LNCaP clone FGC (cell line): Measurements from ENCODE around the gene TTC39B.

Source experiments
- DNase-seq: peaks from one replicate; pipeline ENCODE4 v3.0.0-alpha.2; 2011; ENCODE audit warnings: low read depth
- H3K4me3 ChIP-seq: 2 replicates; pipeline ENCODE4 v1.5.1; 2011; ENCODE audit warnings: mild to moderate bottlenecking, low read depth, low read length, control low read depth
- TF ChIP-seq, protein P1 (sequence below): IDR thresholded peaks from 2 replicates; pipeline ENCODE4 v1.5.1; 2012; ENCODE audit warnings: mild to moderate bottlenecking; ENCODE audit not compliant: control insufficient read depth, insufficient read depth; ENCODE audit errors: extremely low read depth

The TTC39B gene

DNA sequence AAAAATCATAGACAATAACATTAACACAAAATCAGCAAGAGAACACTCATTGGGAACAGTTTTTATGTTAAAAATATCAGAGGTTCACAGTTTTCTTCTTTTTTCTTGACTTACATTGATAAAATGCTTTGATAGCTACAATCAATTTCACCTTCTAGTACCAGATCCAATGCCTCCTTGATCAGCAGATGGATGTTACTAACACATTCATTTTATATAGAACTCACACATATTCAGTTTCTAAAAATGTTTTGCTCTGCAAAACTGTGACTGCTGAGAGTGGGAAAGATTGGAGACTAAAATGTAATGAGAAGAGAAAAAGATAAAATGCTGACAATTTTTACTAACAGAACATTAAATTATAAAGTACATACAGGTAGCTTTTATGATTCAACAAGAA, 143.1 kb downstream of the TTC39B start:
- TF ChIP-seq, protein P1, sequence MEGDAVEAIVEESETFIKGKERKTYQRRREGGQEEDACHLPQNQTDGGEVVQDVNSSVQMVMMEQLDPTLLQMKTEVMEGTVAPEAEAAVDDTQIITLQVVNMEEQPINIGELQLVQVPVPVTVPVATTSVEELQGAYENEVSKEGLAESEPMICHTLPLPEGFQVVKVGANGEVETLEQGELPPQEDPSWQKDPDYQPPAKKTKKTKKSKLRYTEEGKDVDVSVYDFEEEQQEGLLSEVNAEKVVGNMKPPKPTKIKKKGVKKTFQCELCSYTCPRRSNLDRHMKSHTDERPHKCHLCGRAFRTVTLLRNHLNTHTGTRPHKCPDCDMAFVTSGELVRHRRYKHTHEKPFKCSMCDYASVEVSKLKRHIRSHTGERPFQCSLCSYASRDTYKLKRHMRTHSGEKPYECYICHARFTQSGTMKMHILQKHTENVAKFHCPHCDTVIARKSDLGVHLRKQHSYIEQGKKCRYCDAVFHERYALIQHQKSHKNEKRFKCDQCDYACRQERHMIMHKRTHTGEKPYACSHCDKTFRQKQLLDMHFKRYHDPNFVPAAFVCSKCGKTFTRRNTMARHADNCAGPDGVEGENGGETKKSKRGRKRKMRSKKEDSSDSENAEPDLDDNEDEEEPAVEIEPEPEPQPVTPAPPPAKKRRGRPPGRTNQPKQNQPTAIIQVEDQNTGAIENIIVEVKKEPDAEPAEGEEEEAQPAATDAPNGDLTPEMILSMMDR, result no peak
- no peak overlapping the region for H3K4me3 ChIP-seq
- no peak for DNase-seq

DNA sequence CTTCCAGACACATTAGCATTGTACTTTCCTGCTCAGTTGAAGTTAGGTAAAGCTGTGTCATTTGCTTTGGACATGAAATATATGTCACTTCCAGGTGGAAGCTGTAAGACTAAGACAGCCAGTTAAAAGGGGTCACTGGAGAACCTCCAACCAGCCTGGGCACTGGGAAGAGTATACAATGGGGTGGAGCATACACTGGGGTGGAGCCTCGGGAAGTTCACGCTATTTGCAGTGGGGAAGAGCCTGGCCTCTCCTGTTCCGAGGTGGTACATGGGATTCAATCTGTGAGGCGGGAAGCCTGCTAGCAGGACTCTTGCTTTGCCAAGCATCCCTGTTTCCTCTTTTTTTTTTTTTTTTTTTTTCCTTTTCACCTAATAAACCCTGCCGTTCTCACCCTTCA, 145.3 kb downstream of the TTC39B start:
- TF ChIP-seq, protein P1, result no peak
- no peak for DNase-seq
- no peak overlapping the region for H3K4me3 ChIP-seq

DNA sequence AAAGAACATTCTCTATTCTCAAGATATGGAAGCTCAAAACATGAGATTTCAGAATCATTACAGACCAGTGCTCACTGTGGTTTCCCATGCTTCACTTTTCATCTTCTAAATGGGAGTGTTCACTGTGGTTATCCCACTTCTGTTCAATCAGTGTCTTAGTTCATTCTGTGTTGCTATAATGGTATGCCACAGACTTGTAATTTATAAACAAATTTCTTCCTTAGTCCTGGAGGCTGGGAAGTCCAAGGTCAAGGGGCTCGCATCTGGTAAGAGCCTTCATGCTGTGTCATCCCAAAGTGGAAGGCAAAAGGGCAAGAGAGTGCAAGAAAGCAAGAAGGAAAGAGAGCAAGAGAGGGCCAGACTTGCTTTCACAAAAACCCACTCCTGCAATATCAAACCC, 146.3 kb downstream of the TTC39B start:
- H3K4me3 ChIP-seq, result no peak overlapping the region
- no peak for DNase-seq
- TF ChIP-seq, protein P1, result no peak

DNA sequence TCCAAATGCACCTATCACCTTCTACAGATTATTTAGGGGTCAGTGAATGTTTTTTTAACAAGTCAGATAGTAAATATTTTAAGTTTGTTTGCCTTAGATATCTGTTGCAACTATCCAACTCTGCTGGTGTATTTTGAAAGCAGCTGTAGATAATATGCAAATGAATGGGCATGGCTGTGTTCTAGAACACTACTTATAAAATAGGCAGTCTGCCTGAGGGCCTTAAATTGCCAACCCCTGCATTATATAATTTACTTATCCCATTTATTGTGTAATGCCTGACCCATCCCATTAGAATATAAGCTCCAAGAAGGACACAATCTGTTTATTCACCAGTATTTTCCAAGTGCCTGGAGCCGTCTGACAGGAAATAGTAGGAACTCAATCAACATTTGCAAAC, 149.0 kb downstream of the TTC39B start:
- TF ChIP-seq, protein P1, result no peak
- DNase-seq, result peak; percentile 21
- H3K4me3 ChIP-seq, result no peak overlapping the region

DNA sequence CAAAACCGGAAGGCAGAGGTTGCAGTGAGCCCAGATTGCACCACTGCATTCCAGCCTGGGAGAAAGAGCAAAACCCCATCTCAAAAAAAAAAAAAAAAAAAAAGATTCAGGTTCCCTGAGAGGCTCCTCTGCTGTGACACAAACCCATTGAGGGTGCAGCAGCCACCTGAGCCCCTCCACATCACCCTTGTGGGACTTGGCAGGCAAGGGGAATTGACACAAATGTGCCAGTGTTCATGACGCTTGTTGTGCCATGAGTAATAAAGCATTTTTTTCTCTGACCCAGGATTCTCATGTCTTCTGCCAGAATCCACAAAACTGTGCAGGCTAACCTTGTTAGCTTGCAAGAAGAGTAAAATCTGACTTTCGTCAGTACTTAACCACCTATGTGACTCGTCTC, 149.6 kb downstream of the TTC39B start:
- TF ChIP-seq, protein P1, result no peak
- no peak overlapping the region for H3K4me3 ChIP-seq
- no peak for DNase-seq

DNA sequence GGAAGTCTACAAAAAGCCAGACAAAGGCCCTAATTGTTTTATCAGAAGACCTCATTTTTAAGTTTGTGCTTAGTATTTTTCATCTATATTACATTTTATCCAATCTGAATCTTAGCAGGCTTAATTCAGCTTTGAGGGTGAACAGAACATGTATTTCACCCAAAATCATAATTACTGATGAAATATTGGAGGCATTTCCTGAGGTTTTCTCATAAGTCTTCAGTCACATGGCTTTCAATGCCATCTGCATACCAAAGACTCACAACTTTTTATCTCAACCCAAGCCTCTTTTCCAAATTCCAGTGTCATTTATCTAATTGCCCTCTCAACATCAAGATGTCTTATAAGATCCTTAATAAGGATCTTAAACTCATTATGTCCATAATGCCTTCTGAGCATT, 150.8 kb downstream of the TTC39B start:
- TF ChIP-seq, protein P1, result no peak
- H3K4me3 ChIP-seq, result no peak overlapping the region
- DNase-seq, result no peak

DNA sequence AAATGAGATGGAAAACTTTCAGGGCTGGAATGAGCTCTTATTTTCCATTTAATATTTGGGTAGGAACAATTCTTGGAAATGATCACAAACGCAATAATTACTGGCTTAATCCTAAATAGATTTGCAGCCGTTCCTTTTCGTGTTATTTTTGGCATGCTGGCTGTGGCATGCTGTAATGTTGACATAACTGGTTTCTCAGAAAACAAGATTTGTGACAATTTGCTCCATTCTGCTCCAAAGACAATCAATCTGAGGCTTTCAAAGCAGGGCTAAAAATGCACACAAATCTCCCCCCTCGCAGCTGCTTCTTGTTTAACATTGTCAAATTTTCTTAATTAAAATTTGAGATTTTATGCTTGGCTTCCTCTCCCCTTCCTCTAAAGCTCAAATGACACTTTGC, 151.2 kb downstream of the TTC39B start:
- TF ChIP-seq, protein P1, result no peak
- no peak for DNase-seq
- H3K4me3 ChIP-seq, result no peak overlapping the region
